Measurements from ENCODE around the gene IPO5. TPM values are rescaled to one million over a fixed set of nuclear protein-coding genes. Genes with fewer than 3 reads are reported as not detected.

The IPO5 gene
- total RNA-seq, 2 donors from 2014 or later = 110 to 131 TPM

DNA sequence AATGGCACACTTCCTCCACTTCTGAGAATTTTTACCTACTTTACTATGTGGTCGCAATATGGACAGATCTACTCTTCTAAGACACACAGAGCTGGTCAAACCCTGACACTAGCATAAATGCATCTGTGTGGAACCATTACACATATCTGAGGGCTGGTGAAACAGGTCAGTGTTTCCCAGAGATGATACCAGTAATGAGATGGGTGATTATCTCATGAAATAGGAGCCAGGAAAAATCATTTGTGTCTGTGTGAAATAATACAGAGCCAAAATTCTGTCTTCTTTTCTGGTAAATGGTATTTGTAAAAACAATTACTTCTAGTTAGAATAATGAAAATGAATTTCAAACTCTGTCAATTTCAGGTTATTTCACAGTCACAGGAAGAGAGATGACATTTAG, 117.8 kb downstream of the IPO5 start:
- H3K4me3 ChIP-seq = no peak overlapping the region
- no peak for ATAC-seq (ENCODE audit: insufficient number of reproducible peaks, low FRiP score, low read depth)
- no peaks in the 10 kb centered on the region for H3K27me3 ChIP-seq (replicated peaks; ENCODE audit: insufficient read depth)
- H3K27ac ChIP-seq = no peak overlapping the region
- no peaks in the 10 kb centered on the region for H3K36me3 ChIP-seq
- TF ChIP-seq, protein P1, sequence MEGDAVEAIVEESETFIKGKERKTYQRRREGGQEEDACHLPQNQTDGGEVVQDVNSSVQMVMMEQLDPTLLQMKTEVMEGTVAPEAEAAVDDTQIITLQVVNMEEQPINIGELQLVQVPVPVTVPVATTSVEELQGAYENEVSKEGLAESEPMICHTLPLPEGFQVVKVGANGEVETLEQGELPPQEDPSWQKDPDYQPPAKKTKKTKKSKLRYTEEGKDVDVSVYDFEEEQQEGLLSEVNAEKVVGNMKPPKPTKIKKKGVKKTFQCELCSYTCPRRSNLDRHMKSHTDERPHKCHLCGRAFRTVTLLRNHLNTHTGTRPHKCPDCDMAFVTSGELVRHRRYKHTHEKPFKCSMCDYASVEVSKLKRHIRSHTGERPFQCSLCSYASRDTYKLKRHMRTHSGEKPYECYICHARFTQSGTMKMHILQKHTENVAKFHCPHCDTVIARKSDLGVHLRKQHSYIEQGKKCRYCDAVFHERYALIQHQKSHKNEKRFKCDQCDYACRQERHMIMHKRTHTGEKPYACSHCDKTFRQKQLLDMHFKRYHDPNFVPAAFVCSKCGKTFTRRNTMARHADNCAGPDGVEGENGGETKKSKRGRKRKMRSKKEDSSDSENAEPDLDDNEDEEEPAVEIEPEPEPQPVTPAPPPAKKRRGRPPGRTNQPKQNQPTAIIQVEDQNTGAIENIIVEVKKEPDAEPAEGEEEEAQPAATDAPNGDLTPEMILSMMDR (IDR thresholded peaks at IDR 0.05) = no peak
- H3K9me3 ChIP-seq = no peaks in the 10 kb centered on the region
- H3K4me1 ChIP-seq (ENCODE audit: control insufficient read depth in 1 of 2, low read depth in 2 of 2) = no peaks in the 10 kb centered on the region
- no peak for DNase-seq (ENCODE audit: low spot score)

DNA sequence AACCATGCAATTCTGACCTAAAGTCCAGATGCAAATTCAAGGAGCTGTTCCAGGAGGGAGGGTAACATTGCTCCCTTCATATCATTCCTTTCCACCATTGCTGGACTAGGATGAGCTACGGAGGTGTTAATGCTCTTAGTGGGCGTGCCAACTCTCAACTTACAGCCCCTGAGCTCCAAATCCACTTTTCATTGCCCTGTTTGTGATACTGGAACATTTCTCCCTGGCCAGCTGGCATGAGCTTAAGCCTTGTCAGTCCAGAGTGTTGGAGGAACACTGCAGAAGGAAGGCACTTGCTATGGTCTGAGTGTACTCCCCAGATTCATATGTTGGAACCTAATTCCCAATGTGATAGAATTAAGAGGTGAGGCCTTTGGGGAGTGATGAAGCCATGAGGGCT, 119.0 kb downstream of the IPO5 start:
- Histone ChIP-seq H3K27ac (no peak overlapping the region), H3K27me3 (replicated peaks; ENCODE audit: insufficient read depth) (no peaks in the 10 kb centered on the region), H3K36me3 (no peaks in the 10 kb centered on the region), H3K9me3 (no peaks in the 10 kb centered on the region), H3K4me3 (no peak overlapping the region), H3K4me1 (ENCODE audit: control insufficient read depth in 1 of 2, low read depth in 2 of 2) (no peaks in the 10 kb centered on the region)
- TF ChIP-seq, protein P1 (IDR thresholded peaks at IDR 0.05) = no peak
- no peak for ATAC-seq (ENCODE audit: insufficient number of reproducible peaks, low FRiP score, low read depth)
- DNase-seq (ENCODE audit: low spot score) = no peak

Other genes starting within 250 kb of the IPO5 start
- gene FARP1, start 189.4 kb downstream of the IPO5 start, total RNA-seq = 10 to 100 TPM; 17.6 to 30.3 TPM
- gene RNF113B, start 223.6 kb downstream of the IPO5 start, total RNA-seq = not detected